ENCODE results near the gene PRDM7.

PRDM7 gene

DNA sequence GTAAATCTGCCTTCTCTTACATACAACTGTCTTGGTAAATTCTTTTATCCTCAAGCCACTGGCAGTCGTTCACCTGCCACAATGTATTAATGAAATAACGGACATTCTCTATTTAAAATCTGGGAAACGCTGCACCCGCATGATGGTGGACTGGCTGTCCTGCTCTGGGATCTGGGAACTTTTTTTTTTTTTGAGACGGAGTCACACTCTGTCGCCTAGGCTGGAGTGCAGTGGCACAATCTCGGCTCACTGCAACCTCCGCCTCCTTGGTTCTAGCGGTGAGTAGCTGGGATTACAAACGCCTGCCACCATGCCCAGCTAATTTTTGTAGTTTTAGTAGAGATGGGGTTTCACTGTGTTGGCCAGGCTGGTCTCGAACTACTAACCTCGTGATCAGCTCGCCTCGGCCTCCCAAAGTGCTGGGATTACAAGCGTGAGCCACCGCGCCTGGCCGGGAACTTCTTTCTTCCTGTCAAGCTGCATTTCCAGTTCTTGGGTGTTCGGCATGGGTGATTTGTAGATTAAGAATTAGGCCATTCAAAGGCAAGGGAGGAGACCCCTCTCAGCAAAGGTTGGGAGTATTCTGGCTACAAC lies 28.3 kb downstream of the PRDM7 start:
- no peak overlapping the region for H3K4me2 ChIP-seq
- H3K4me1 ChIP-seq = peaks cover 0 to 13% (median 2%) of the 10 kb centered on the region in 10 experiments; a peak in 14 of 20 replicates
- H3K9me3 ChIP-seq (replicated peaks in 1 of 11) = peaks cover 10 to 21% (median 11%) of the 10 kb centered on the region in 11 experiments
- H3K36me3 ChIP-seq = no peaks in the 10 kb centered on the region; a peak in 1 of 22 replicates
- H3K9ac ChIP-seq = no peak overlapping the region
- H3K27ac ChIP-seq = no peak overlapping the region
- no peak overlapping the region for H3K4me3 ChIP-seq
- TF ChIP-seq Cebpa-rat (IDR thresholded peaks at IDR 0.05) = no peak
- no peaks in the 10 kb centered on the region for H3K27me3 ChIP-seq
- no peaks in the 10 kb centered on the region; a peak in 1 of 22 replicates for H4K20me1 ChIP-seq

DNA sequence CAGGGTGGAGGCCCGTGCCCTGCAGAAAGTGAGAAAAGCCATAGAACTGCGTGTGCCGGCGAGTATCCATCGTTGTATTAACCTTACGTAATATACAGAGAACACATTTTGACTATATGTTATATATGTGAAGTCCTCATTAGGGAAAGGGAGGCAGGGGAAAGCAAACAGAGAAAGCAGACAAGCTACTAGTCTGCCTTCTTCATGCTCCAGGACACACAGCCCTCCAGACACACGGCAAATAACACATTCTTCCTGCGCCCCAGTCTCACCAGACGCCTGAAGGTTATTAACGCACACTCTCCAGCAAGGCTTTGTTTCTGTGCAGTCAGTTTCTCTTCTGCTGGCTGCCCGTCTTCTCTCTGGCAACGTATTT lies 28.8 kb downstream of the PRDM7 start:
- Histone ChIP-seq H3K27me3 (no peaks in the 10 kb centered on the region), H3K4me2 (no peak overlapping the region), H3K36me3 (peaks cover 0 to 4% (median 0%) of the 10 kb centered on the region in 11 experiments; a peak in 1 of 22 replicates), H3K9me3 (replicated peaks in 1 of 11) (peaks cover 5 to 16% (median 6%) of the 10 kb centered on the region in 11 experiments; a peak in 21 of 22 replicates), H3K9ac (no peak overlapping the region), H3K4me3 (no peak overlapping the region), H4K20me1 (no peaks in the 10 kb centered on the region; a peak in 1 of 22 replicates), H3K4me1 (peaks cover 0 to 18% (median 7%) of the 10 kb centered on the region in 10 experiments; a peak in 14 of 20 replicates), H3K27ac (no peak overlapping the region)
- TF ChIP-seq Cebpa-rat (IDR thresholded peaks at IDR 0.05) = 0 out of 22 replicates have a peak, but pooled peaks of 1 of the 11 experiments have one; percentile 22

- Histone ChIP-seq H3K4me2 (no peak overlapping the region), H3K9me3 (replicated peaks in 1 of 11) (peaks cover 0 to 11% (median under 1%) of the 10 kb centered on the region in 11 experiments; a peak in 14 of 22 replicates), H4K20me1 (peaks cover 0 to 5% (median 0%) of the 10 kb centered on the region in 11 experiments; a peak in 3 of 22 replicates), H3K4me3 (no peak overlapping the region), H3K9ac (no peak overlapping the region), H3K27ac (no peak overlapping the region), H3K36me3 (peaks cover 0 to 9% (median 0%) of the 10 kb centered on the region in 11 experiments; a peak in 4 of 22 replicates), H3K4me1 (peaks cover 0 to 20% (median 9%) of the 10 kb centered on the region in 10 experiments; a peak in 14 of 20 replicates), H3K27me3 (no peaks in the 10 kb centered on the region)
- no peak for TF ChIP-seq Cebpa-rat (IDR thresholded peaks at IDR 0.05)
These were observed 29.3 kb downstream of the PRDM7 start for GRCh38 chr16:90047714-90048346.

GRCh38 chr16:90046971-90047713 lies 30.0 kb downstream of the PRDM7 start:
- Histone ChIP-seq H4K20me1 (peaks cover 0 to 10% (median 0%) of the 10 kb centered on the region in 11 experiments; a peak in 3 of 22 replicates), H3K4me1 (peaks cover 0 to 20% (median 9%) of the 10 kb centered on the region in 10 experiments; a peak in 14 of 20 replicates), H3K27me3 (no peaks in the 10 kb centered on the region), H3K4me2 (no peak overlapping the region), H3K9me3 (replicated peaks in 1 of 11) (peaks cover 0 to 9% (median 0%) of the 10 kb centered on the region in 11 experiments; a peak in 7 of 22 replicates), H3K36me3 (peaks cover 0 to 16% (median 0%) of the 10 kb centered on the region in 11 experiments; a peak in 4 of 22 replicates), H3K27ac (no peak overlapping the region), H3K9ac (no peak overlapping the region; a peak in 1 of 22 replicates), H3K4me3 (no peak overlapping the region)
- no peak for TF ChIP-seq Cebpa-rat (IDR thresholded peaks at IDR 0.05)

GRCh38 chr16:90046122-90046970 lies 30.8 kb downstream of the PRDM7 start:
- no peaks in the 10 kb centered on the region for H3K27me3 ChIP-seq
- H3K9me3 ChIP-seq (replicated peaks in 1 of 11) = peaks cover 0 to 4% (median 0%) of the 10 kb centered on the region in 11 experiments; a peak in 1 of 22 replicates
- no peak overlapping the region for H3K4me3 ChIP-seq
- peaks cover 0 to 10% (median 0%) of the 10 kb centered on the region in 11 experiments; a peak in 3 of 22 replicates for H4K20me1 ChIP-seq
- H3K4me1 ChIP-seq = peaks cover 0 to 20% (median 9%) of the 10 kb centered on the region in 10 experiments; a peak in 14 of 20 replicates
- no peak overlapping the region for H3K27ac ChIP-seq
- no peak overlapping the region for H3K4me2 ChIP-seq
- H3K36me3 ChIP-seq = peaks cover 0 to 19% (median 0%) of the 10 kb centered on the region in 11 experiments; a peak in 4 of 22 replicates
- TF ChIP-seq Cebpa-rat (IDR thresholded peaks at IDR 0.05) = no peak
- no peak overlapping the region; a peak in 1 of 22 replicates for H3K9ac ChIP-seq

GRCh38 chr16:90044111-90044551 lies 33.0 kb downstream of the PRDM7 start:
- H4K20me1 ChIP-seq = peaks cover 0 to 23% (median 0%) of the 10 kb centered on the region in 11 experiments; a peak in 4 of 22 replicates
- no peak for TF ChIP-seq Cebpa-rat (IDR thresholded peaks at IDR 0.05)
- H3K4me2 ChIP-seq = peak overlapping the region in 7 of 11 experiments; percentile 10 to 43 (median 24); a peak in 6 of 22 replicates
- peaks cover 0 to 20% (median 9%) of the 10 kb centered on the region in 10 experiments; a peak in 14 of 20 replicates for H3K4me1 ChIP-seq
- H3K36me3 ChIP-seq = peaks cover 11 to 40% (median 15%) of the 10 kb centered on the region in 11 experiments; a peak in 20 of 22 replicates
- no peaks in the 10 kb centered on the region for H3K27me3 ChIP-seq
- H3K9me3 ChIP-seq (replicated peaks in 1 of 11) = peaks cover 0 to 4% (median 0%) of the 10 kb centered on the region in 11 experiments; a peak in 1 of 22 replicates
- no peak overlapping the region for H3K4me3 ChIP-seq
- H3K9ac ChIP-seq = no peak overlapping the region
- H3K27ac ChIP-seq = no peak overlapping the region

DNA sequence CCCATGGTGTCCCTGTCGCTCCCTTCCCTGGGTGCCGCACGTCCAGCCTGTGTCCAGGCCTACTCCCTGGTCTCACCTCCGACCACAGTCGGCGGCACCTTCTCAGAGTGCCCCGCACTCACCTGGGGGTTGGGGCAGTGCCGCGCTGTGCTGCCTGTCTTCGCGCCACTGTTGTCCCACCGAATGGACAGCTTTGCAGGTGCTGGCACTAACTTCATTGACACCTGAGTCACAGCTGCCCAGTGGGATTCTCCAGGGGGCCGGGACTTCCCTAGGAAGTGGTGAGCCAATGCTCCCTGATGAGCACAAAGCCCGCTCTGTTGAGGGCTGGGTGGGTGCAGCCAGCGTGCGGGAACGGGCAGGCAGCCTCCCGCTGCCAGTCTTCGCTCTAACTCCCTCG lies 33.6 kb downstream of the PRDM7 start:
- no peak for TF ChIP-seq Cebpa-rat (IDR thresholded peaks at IDR 0.05)
- Histone ChIP-seq H3K9ac (peak overlapping the region in 1 of 11 experiments; percentile 9; a peak in 1 of 22 replicates), H3K27me3 (no peaks in the 10 kb centered on the region), H3K4me2 (peak overlapping the region in 8 of 11 experiments; percentile 10 to 43 (median 24); a peak in 9 of 22 replicates), H4K20me1 (peaks cover 0 to 23% (median 0%) of the 10 kb centered on the region in 11 experiments; a peak in 5 of 22 replicates), H3K27ac (no peak overlapping the region), H3K4me3 (no peak overlapping the region), H3K36me3 (peaks cover 17 to 46% (median 21%) of the 10 kb centered on the region in 11 experiments; a peak in 21 of 22 replicates), H3K9me3 (replicated peaks in 1 of 11) (peaks cover 0 to 4% (median 0%) of the 10 kb centered on the region in 11 experiments; a peak in 1 of 22 replicates), H3K4me1 (peaks cover 0 to 20% (median 9%) of the 10 kb centered on the region in 10 experiments; a peak in 14 of 20 replicates)

Data from BLaER1 treated with 17β-estradiol and CSF1 and Interleukin-3, amounts not matched to agents 10 nM and 100 nM (cell line).